ENCODE measurements around the gene PRKCH. TPM values are rescaled to one million over a fixed set of nuclear protein-coding genes. Genes with fewer than 3 reads are reported as not detected.

Gene PRKCH
- total RNA-seq, 1 donor from 2014 or later: 18.4 TPM

- Histone ChIP-seq H3K4me3 (no peak overlapping the region), H3K27ac (replicated peaks) (no peak overlapping the region), H3K36me3 (peaks cover 1% of the 10 kb centered on the region), H3K27me3 (ENCODE audit: low read depth) (no peaks in the 10 kb centered on the region), H3K9me3 (replicated peaks) (peaks cover 7% of the 10 kb centered on the region), H3K4me1 (peaks cover 40% of the 10 kb centered on the region)
- TF ChIP-seq CTCF (IDR thresholded peaks at IDR 0.05; ENCODE audit: borderline replicate concordance): no peak
- intact Hi-C loops (cut with micrococcal nuclease): no loop called here
- DNase-seq: no peak
Measured at GRCh38 chr14:61368781-61369453, 47.5 kb downstream of the PRKCH start.

- no peak overlapping the region for H3K4me3 ChIP-seq
- H3K9me3 ChIP-seq (replicated peaks): peaks cover 12% of the 10 kb centered on the region
- H3K27ac ChIP-seq (replicated peaks): no peak overlapping the region
- H3K27me3 ChIP-seq (ENCODE audit: low read depth): no peaks in the 10 kb centered on the region
- peaks cover 6% of the 10 kb centered on the region for H3K36me3 ChIP-seq
- TF ChIP-seq CTCF (IDR thresholded peaks at IDR 0.05; ENCODE audit: borderline replicate concordance): no peak
- intact Hi-C loops (cut with micrococcal nuclease): no loop called here
- DNase-seq: no peak
- H3K4me1 ChIP-seq: peaks cover 38% of the 10 kb centered on the region
Measured at GRCh38 chr14:61369454-61369810, 48.1 kb downstream of the PRKCH start.

- peaks cover 41% of the 10 kb centered on the region for H3K9me3 ChIP-seq (replicated peaks)
- TF ChIP-seq CTCF (IDR thresholded peaks at IDR 0.05; ENCODE audit: borderline replicate concordance): no peak
- H3K27me3 ChIP-seq (ENCODE audit: low read depth): no peaks in the 10 kb centered on the region
- H3K27ac ChIP-seq (replicated peaks): no peak overlapping the region
- peaks cover 11% of the 10 kb centered on the region for H3K36me3 ChIP-seq
- peaks cover 13% of the 10 kb centered on the region for H3K4me1 ChIP-seq
- no peak overlapping the region for H3K4me3 ChIP-seq
- no peak for DNase-seq
- intact Hi-C loops (cut with micrococcal nuclease): no loop called here
Measured at GRCh38 chr14:61372379-61372778, 51.0 kb downstream of the PRKCH start.

GRCh38 chr14:61372842-61373555 lies 51.6 kb downstream of the PRKCH start:
- Histone ChIP-seq H3K9me3 (replicated peaks) (peaks cover 41% of the 10 kb centered on the region), H3K27me3 (ENCODE audit: low read depth) (no peaks in the 10 kb centered on the region), H3K4me1 (peaks cover 11% of the 10 kb centered on the region), H3K27ac (replicated peaks) (no peak overlapping the region), H3K4me3 (no peak overlapping the region), H3K36me3 (peaks cover 11% of the 10 kb centered on the region)
- no peak for TF ChIP-seq CTCF (IDR thresholded peaks at IDR 0.05; ENCODE audit: borderline replicate concordance)
- no peak for DNase-seq
- intact Hi-C loops (cut with micrococcal nuclease): no loop called here

GRCh38 chr14:61374284-61374683 lies 52.9 kb downstream of the PRKCH start:
- Histone ChIP-seq H3K27me3 (ENCODE audit: low read depth) (no peaks in the 10 kb centered on the region), H3K4me1 (peaks cover under 1% of the 10 kb centered on the region)
- intact Hi-C loops (cut with micrococcal nuclease): no loop called here

More at GRCh38 chr14:61374284-61374683, 52.9 kb downstream of the PRKCH start:
- peaks cover 11% of the 10 kb centered on the region for H3K36me3 ChIP-seq
- H3K9me3 ChIP-seq (replicated peaks): peaks cover 41% of the 10 kb centered on the region
- H3K27ac ChIP-seq (replicated peaks): no peak overlapping the region
- H3K4me3 ChIP-seq: no peak overlapping the region
- DNase-seq: no peak
- no peak for TF ChIP-seq CTCF (IDR thresholded peaks at IDR 0.05; ENCODE audit: borderline replicate concordance)

Measured in left ventricle myocardium inferior (tissue), 1 donor.